ENCODE results near the gene PARM1.

PARM1 gene

DNA sequence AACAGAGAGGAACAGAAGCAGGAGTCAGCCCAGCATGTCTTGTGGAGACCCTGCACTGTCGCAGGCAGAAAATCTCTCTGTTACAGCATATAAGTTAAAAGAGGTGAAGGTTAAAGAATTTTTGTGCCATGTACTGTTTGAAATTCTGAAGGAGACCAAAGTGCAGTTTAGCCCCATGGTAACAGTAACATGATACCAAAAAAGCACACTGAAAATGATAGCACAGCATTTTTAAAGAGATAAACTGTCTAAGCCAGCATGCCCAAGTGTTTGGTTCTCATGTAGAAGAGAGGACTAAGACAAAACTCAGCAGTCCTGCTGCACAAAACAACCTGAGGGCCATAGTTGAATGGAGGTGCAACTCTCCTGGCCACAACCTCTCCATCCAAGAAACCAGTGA is 41.9 kb upstream of the PARM1 start:
- Histone ChIP-seq H3K9me3 (ENCODE audit: insufficient read depth, low read depth, low read length) (no peaks in the 10 kb centered on the region), H3K36me3 (ENCODE audit: control insufficient read depth in 1 of 2, insufficient read depth in 2 of 2, low read length in 2 of 2) (no peaks in the 10 kb centered on the region), H3K9ac (ENCODE audit: low read length) (no peak overlapping the region), H3K4me1 (ENCODE audit: control insufficient read depth in 1 of 2, insufficient read depth in 2 of 2, low read length in 2 of 2) (no peaks in the 10 kb centered on the region), H3K4ac (ENCODE audit: low read depth, low read length) (no peak overlapping the region), H2BK120ac (ENCODE audit: insufficient read depth, low read length, poor library complexity) (no peak overlapping the region), H3K79me1 (ENCODE audit: low read length) (peaks cover 3% of the 10 kb centered on the region), H3K18ac (ENCODE audit: low read length) (no peak overlapping the region), H3K14ac (ENCODE audit: low read length) (no peak overlapping the region), H2BK5ac (ENCODE audit: low read depth, low read length, poor library complexity) (no peak overlapping the region), H2AFZ (ENCODE audit: insufficient read depth, low read length, poor library complexity) (no peak overlapping the region), H2AK5ac (ENCODE audit: low read length) (no peak overlapping the region), H3K4me3 (ENCODE audit: low read depth, low read length) (no peak overlapping the region), H2BK12ac (ENCODE audit: low read length) (no peak overlapping the region), H4K8ac (ENCODE audit: low read depth, low read length) (no peak overlapping the region), H3K4me2 (ENCODE audit: low read length) (no peak overlapping the region), H4K91ac (ENCODE audit: low read depth, low read length) (no peak overlapping the region), H4K12ac (ENCODE audit: low read depth, low read length) (no peak overlapping the region), H3K27me3 (ENCODE audit: insufficient read depth, low read length) (no peaks in the 10 kb centered on the region), H3K79me2 (ENCODE audit: control insufficient read depth, insufficient read depth, low read length, poor library complexity) (no peaks in the 10 kb centered on the region), H3K23ac (ENCODE audit: low read length) (no peak overlapping the region), H3K27ac (ENCODE audit: low read depth, low read length) (no peak overlapping the region)
- no peak for DNase-seq
- no CpG with 5 or more reads among the region's 1 CpG for WGBS (ENCODE audit: extremely low coverage, insufficient coverage, insufficient read length)

DNA sequence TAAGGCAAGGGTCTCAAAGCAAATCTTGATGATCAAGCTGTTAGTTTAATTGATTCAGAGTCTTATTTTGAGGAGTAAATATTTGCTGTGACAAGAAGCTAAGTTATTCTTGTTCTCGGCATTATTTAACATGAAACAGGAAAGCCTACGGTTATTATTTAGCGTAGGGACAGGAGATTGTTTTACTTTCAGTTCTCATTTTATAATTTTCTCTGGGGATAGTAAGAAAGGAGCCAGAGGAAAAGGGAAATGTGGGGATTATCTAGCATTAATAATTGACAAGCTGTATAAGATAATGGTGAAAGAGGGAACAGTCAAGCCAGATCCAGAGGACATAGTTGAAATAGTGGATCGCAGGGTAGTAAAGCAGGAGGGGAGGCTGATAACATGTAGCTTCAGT is 39.7 kb upstream of the PARM1 start:
- Histone ChIP-seq H3K4me1 (ENCODE audit: control insufficient read depth in 1 of 2, insufficient read depth in 2 of 2, low read length in 2 of 2) (no peaks in the 10 kb centered on the region), H3K27ac (ENCODE audit: low read depth, low read length) (no peak overlapping the region), H3K27me3 (ENCODE audit: insufficient read depth, low read length) (no peaks in the 10 kb centered on the region), H4K91ac (ENCODE audit: low read depth, low read length) (no peak overlapping the region), H3K4me3 (ENCODE audit: low read depth, low read length) (no peak overlapping the region), H3K23ac (ENCODE audit: low read length) (no peak overlapping the region), H3K18ac (ENCODE audit: low read length) (no peak overlapping the region), H4K12ac (ENCODE audit: low read depth, low read length) (no peak overlapping the region), H2AFZ (ENCODE audit: insufficient read depth, low read length, poor library complexity) (no peak overlapping the region), H3K79me2 (ENCODE audit: control insufficient read depth, insufficient read depth, low read length, poor library complexity) (no peaks in the 10 kb centered on the region), H3K9me3 (ENCODE audit: insufficient read depth, low read depth, low read length) (no peaks in the 10 kb centered on the region), H2BK5ac (ENCODE audit: low read depth, low read length, poor library complexity) (no peak overlapping the region), H3K14ac (ENCODE audit: low read length) (no peak overlapping the region), H3K9ac (ENCODE audit: low read length) (no peak overlapping the region), H3K4ac (ENCODE audit: low read depth, low read length) (no peak overlapping the region), H2BK120ac (ENCODE audit: insufficient read depth, low read length, poor library complexity) (no peak overlapping the region), H3K36me3 (ENCODE audit: control insufficient read depth in 1 of 2, insufficient read depth in 2 of 2, low read length in 2 of 2) (no peaks in the 10 kb centered on the region), H3K79me1 (ENCODE audit: low read length) (no peaks in the 10 kb centered on the region), H4K8ac (ENCODE audit: low read depth, low read length) (no peak overlapping the region), H2BK12ac (ENCODE audit: low read length) (no peak overlapping the region), H2AK5ac (ENCODE audit: low read length) (no peak overlapping the region), H3K4me2 (ENCODE audit: low read length) (no peak overlapping the region)
- no peak for DNase-seq
- WGBS (ENCODE audit: extremely low coverage, insufficient coverage, insufficient read length), result no CpG with 5 or more reads among the region's 4 CpGs

DNA sequence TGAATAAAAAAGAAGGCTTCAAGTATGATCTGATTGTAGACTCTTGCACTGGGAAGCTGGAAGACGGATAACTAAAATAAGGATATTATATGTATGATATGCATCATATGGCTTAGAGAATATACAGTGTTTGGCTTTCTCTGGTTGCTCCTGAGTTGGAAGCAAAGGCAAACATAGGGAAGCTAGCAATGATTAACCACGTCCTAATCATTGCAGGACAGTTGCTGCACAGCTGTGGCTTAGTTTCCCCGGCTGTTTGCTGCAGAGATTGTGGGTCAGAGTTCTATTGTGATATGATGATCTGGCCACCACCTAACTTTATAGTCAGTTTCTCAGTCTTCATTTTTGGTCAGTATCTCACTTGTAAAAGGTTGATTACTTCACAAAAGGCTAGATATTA is 36.3 kb upstream of the PARM1 start:
- Histone ChIP-seq H3K79me1 (ENCODE audit: low read length) (no peaks in the 10 kb centered on the region), H3K9me3 (ENCODE audit: insufficient read depth, low read depth, low read length) (no peaks in the 10 kb centered on the region), H2AK5ac (ENCODE audit: low read length) (no peak overlapping the region), H4K12ac (ENCODE audit: low read depth, low read length) (no peak overlapping the region), H3K27ac (ENCODE audit: low read depth, low read length) (no peak overlapping the region), H3K4me2 (ENCODE audit: low read length) (no peak overlapping the region), H3K79me2 (ENCODE audit: control insufficient read depth, insufficient read depth, low read length, poor library complexity) (no peaks in the 10 kb centered on the region), H2AFZ (ENCODE audit: insufficient read depth, low read length, poor library complexity) (no peak overlapping the region), H3K18ac (ENCODE audit: low read length) (no peak overlapping the region), H4K91ac (ENCODE audit: low read depth, low read length) (no peak overlapping the region), H4K8ac (ENCODE audit: low read depth, low read length) (no peak overlapping the region), H2BK120ac (ENCODE audit: insufficient read depth, low read length, poor library complexity) (no peak overlapping the region), H3K9ac (ENCODE audit: low read length) (no peak overlapping the region), H3K4me1 (ENCODE audit: control insufficient read depth in 1 of 2, insufficient read depth in 2 of 2, low read length in 2 of 2) (no peaks in the 10 kb centered on the region), H3K23ac (ENCODE audit: low read length) (no peak overlapping the region), H3K27me3 (ENCODE audit: insufficient read depth, low read length) (no peaks in the 10 kb centered on the region), H3K4ac (ENCODE audit: low read depth, low read length) (no peak overlapping the region), H3K36me3 (ENCODE audit: control insufficient read depth in 1 of 2, insufficient read depth in 2 of 2, low read length in 2 of 2) (no peaks in the 10 kb centered on the region), H2BK5ac (ENCODE audit: low read depth, low read length, poor library complexity) (no peak overlapping the region), H3K4me3 (ENCODE audit: low read depth, low read length) (no peak overlapping the region), H2BK12ac (ENCODE audit: low read length) (no peak overlapping the region), H3K14ac (ENCODE audit: low read length) (no peak overlapping the region)
- no CpG with 5 or more reads among the region's 3 CpGs for WGBS (ENCODE audit: extremely low coverage, insufficient coverage, insufficient read length)
- no peak for DNase-seq

DNA sequence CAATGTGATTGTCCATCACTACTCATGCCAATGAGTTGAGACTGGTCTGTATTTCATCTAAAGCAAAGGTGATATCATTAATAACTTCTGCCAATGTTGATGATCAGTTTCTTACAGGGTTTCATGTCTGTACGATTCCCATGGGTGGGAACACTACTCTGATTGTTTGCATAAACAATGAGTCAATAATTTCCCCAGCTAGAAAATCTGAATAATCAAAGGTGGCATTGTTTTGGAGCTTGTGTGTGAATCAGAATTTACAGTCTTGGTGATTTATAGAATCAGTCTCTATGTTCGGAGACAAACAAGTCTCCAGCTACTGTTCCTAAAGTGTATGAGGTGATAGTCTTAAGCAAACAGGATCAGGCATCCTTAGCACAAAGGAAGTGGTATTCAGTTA is 35.5 kb upstream of the PARM1 start:
- no peak overlapping the region for H3K4ac ChIP-seq (ENCODE audit: low read depth, low read length)
- no peak overlapping the region for H4K8ac ChIP-seq (ENCODE audit: low read depth, low read length)
- no peak overlapping the region for H3K4me2 ChIP-seq (ENCODE audit: low read length)
- H3K18ac ChIP-seq (ENCODE audit: low read length), result no peak overlapping the region
- no peak overlapping the region for H3K23ac ChIP-seq (ENCODE audit: low read length)
- no peak overlapping the region for H3K9ac ChIP-seq (ENCODE audit: low read length)
- H2BK120ac ChIP-seq (ENCODE audit: insufficient read depth, low read length, poor library complexity), result no peak overlapping the region
- H3K27me3 ChIP-seq (ENCODE audit: insufficient read depth, low read length), result no peaks in the 10 kb centered on the region
- H2AK5ac ChIP-seq (ENCODE audit: low read length), result no peak overlapping the region
- no peak overlapping the region for H2AFZ ChIP-seq (ENCODE audit: insufficient read depth, low read length, poor library complexity)
- H3K4me3 ChIP-seq (ENCODE audit: low read depth, low read length), result no peak overlapping the region
- H3K27ac ChIP-seq (ENCODE audit: low read depth, low read length), result no peak overlapping the region
- no peaks in the 10 kb centered on the region for H3K36me3 ChIP-seq (ENCODE audit: control insufficient read depth in 1 of 2, insufficient read depth in 2 of 2, low read length in 2 of 2)
- H2BK5ac ChIP-seq (ENCODE audit: low read depth, low read length, poor library complexity), result no peak overlapping the region
- no peaks in the 10 kb centered on the region for H3K4me1 ChIP-seq (ENCODE audit: control insufficient read depth in 1 of 2, insufficient read depth in 2 of 2, low read length in 2 of 2)
- no peak overlapping the region for H2BK12ac ChIP-seq (ENCODE audit: low read length)
- no peak for DNase-seq
- H4K91ac ChIP-seq (ENCODE audit: low read depth, low read length), result no peak overlapping the region
- no peaks in the 10 kb centered on the region for H3K79me2 ChIP-seq (ENCODE audit: control insufficient read depth, insufficient read depth, low read length, poor library complexity)
- no CpG with 5 or more reads among the region's 2 CpGs for WGBS (ENCODE audit: extremely low coverage, insufficient coverage, insufficient read length)
- no peak overlapping the region for H4K12ac ChIP-seq (ENCODE audit: low read depth, low read length)
- no peak overlapping the region for H3K14ac ChIP-seq (ENCODE audit: low read length)
- H3K79me1 ChIP-seq (ENCODE audit: low read length), result no peaks in the 10 kb centered on the region
- no peaks in the 10 kb centered on the region for H3K9me3 ChIP-seq (ENCODE audit: insufficient read depth, low read depth, low read length)
